Neural progenitor cell (in vitro differentiated cells): Measurements from ENCODE around the gene TRIM22. TPM values are rescaled to one million over a fixed set of nuclear protein-coding genes. Genes with fewer than 3 reads are reported as not detected.
A peak's percentile ranks its signal among the peaks of the same experiment; 100 is the strongest.

ENCODE experiments used
- DNase-seq: peaks from one replicate; pipeline ENCODE4 v3.0.0-alpha.2; 2016; ENCODE audit warnings: low spot score
- H2AFZ ChIP-seq: fragments of 200-600 bp; sonication (generic); replicated peaks from 2 replicates; pipeline ENCODE4 v1.6.1; 2016; ENCODE audit warnings: antibody characterized with exemption
- H3F3A ChIP-seq: fragments of 200-600 bp; sonication (generic); 2 replicates; pipeline ENCODE4 v1.6.1; 2016; ENCODE audit warnings: antibody characterized with exemption, low read depth
- H3K27ac ChIP-seq: fragments of 200-600 bp; sonication (generic); 2 replicates; pipeline ENCODE4 v1.5.1; 2016; ENCODE audit warnings: mild to moderate bottlenecking
- H3K27me3 ChIP-seq: fragments of 200-600 bp; sonication (generic); 2 replicates; pipeline ENCODE4 v1.6.1; 2016; ENCODE audit warnings: mild to moderate bottlenecking, moderate library complexity
- H3K36me3 ChIP-seq: fragments of 200-600 bp; sonication (generic); 2 replicates; pipeline ENCODE4 v1.5.1; 2016
- H3K4me1 ChIP-seq: fragments of 200-600 bp; sonication (generic); 2 replicates; pipeline ENCODE4 v1.6.1; 2016; ENCODE audit warnings: mixed run types
- H3K4me2 ChIP-seq: fragments of 200-600 bp; sonication (generic); 2 replicates; pipeline ENCODE4 v1.6.1; 2016
- H3K4me3 ChIP-seq: fragments of 200-600 bp; sonication (generic); 2 replicates; pipeline ENCODE4 v1.5.1; 2016
- H3K79me2 ChIP-seq: fragments of 200-600 bp; sonication (generic); 2 replicates; pipeline ENCODE4 v1.6.1; 2016; ENCODE audit warnings: low read depth
- H3K9ac ChIP-seq: fragments of 200-600 bp; sonication (generic); 2 replicates; pipeline ENCODE4 v1.6.1; 2016
- H3K9me3 ChIP-seq: fragments of 200-600 bp; sonication (generic); 2 replicates; pipeline ENCODE4 v1.5.1; 2016; ENCODE audit warnings: low read depth
- H4K20me1 ChIP-seq: fragments of 200-600 bp; sonication (generic); 2 replicates; pipeline ENCODE4 v1.6.1; 2016; ENCODE audit warnings: low read depth
- H3K27ac Mint-ChIP-seq: 3 replicates; pipeline ENCODE4 v1.8.0; 2021; ENCODE audit warnings: mixed read lengths
- H3K27me3 Mint-ChIP-seq: 2 replicates; pipeline ENCODE4 v1.8.0; 2022; ENCODE audit warnings: low read depth, mild to moderate bottlenecking, inconsistent platforms, moderate library complexity, mixed read lengths; ENCODE audit not compliant: insufficient read depth
- H3K36me3 Mint-ChIP-seq: 3 replicates; pipeline ENCODE4 v1.8.0; 2021; ENCODE audit warnings: mixed read lengths
- H3K4me1 Mint-ChIP-seq: 3 replicates; pipeline ENCODE4 v1.8.0; 2021; ENCODE audit warnings: mixed read lengths
- H3K4me3 Mint-ChIP-seq: 3 replicates; pipeline ENCODE4 v1.8.0; 2021; ENCODE audit warnings: mild to moderate bottlenecking, moderate library complexity, mixed read lengths
- H3K9me3 Mint-ChIP-seq: 3 replicates; pipeline ENCODE4 v1.8.0; 2020; ENCODE audit warnings: mixed read lengths
- EZH2 ChIP-seq: fragments of 200-600 bp; sonication (generic); IDR thresholded peaks from 2 replicates; pipeline ENCODE4 v1.6.1; 2017; ENCODE audit warnings: antibody characterized with exemption, mild to moderate bottlenecking, moderate library complexity
- EZH2phosphoT487 ChIP-seq: fragments of 200-600 bp; sonication (generic); IDR thresholded peaks from 2 replicates; pipeline ENCODE4 v1.6.1; 2017; ENCODE audit warnings: antibody characterized with exemption
- total RNA-seq: library from RNA; depleted of rRNA; stranded (reverse); fragments of >200 nt; gene quantifications from 2 replicates; pipeline ENCODE4 v1.2.3, GENCODE V29; 2015; ENCODE audit warnings: low replicate concordance
- TF ChIP-seq, protein P1 (sequence below): fragments of 200-600 bp; sonication (generic); IDR thresholded peaks from 2 replicates; pipeline ENCODE4 v1.5.1; 2017; ENCODE audit warnings: antibody characterized with exemption, mild to moderate bottlenecking

TRIM22 gene, protein sequence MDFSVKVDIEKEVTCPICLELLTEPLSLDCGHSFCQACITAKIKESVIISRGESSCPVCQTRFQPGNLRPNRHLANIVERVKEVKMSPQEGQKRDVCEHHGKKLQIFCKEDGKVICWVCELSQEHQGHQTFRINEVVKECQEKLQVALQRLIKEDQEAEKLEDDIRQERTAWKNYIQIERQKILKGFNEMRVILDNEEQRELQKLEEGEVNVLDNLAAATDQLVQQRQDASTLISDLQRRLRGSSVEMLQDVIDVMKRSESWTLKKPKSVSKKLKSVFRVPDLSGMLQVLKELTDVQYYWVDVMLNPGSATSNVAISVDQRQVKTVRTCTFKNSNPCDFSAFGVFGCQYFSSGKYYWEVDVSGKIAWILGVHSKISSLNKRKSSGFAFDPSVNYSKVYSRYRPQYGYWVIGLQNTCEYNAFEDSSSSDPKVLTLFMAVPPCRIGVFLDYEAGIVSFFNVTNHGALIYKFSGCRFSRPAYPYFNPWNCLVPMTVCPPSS
- total RNA-seq = 15.1 and 21.3 TPM in 2 replicates

DNA sequence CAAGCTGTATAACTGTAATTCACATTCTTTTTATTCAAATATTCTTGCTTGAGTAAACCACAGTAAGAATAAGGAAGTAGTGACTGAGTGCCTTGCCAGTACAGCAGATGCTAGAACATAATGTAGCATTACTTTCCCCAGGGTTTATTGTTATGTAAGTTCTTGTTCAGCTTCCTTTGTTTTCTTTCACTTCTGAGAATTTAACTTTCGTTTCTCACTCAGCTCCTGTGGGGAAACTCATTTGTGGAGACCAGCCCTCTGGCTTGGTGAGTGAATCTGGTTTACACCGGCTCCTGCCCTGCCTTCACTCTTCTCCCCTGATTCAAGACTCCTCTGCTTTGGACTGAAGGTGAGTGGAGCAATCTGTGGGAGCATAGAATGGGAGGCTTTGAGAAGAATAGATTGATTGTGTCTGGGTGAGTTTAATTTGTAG lies at the start of gene TRIM22:
TRIM22 (plus strand) TSS at position 240 of the 433 bp plus-strand sequence. CDS start 6,443 bp downstream, outside the sequence.
- Histone ChIP-seq H3F3A (peaks cover 37% of the 10 kb centered on the region), H3K27me3 (no peaks in the 10 kb centered on the region), H3K9ac (no peak within 1 kb of the TSS), H3K27ac (peak within 1 kb of the TSS; percentile 93), H3K79me2 (peaks cover 17% of the 10 kb centered on the region), H3K36me3 (no peaks in the 10 kb centered on the region), H4K20me1 (no peaks in the 10 kb centered on the region), H3K4me1 (peaks cover 25% of the 10 kb centered on the region), H2AFZ (peak within 1 kb of the TSS; percentile 81), H3K9me3 (no peaks in the 10 kb centered on the region), H3K4me2 (peak within 1 kb of the TSS; percentile 69), H3K4me3 (peak within 1 kb of the TSS; percentile 15)
- no peaks in the 10 kb centered on the region for H3K36me3 Mint-ChIP-seq
- H3K4me1 Mint-ChIP-seq = peaks cover 15% of the 10 kb centered on the region
- peak; percentile 43 for DNase-seq
- TF ChIP-seq EZH2phosphoT487 = no peak
- TF ChIP-seq, protein P1, sequence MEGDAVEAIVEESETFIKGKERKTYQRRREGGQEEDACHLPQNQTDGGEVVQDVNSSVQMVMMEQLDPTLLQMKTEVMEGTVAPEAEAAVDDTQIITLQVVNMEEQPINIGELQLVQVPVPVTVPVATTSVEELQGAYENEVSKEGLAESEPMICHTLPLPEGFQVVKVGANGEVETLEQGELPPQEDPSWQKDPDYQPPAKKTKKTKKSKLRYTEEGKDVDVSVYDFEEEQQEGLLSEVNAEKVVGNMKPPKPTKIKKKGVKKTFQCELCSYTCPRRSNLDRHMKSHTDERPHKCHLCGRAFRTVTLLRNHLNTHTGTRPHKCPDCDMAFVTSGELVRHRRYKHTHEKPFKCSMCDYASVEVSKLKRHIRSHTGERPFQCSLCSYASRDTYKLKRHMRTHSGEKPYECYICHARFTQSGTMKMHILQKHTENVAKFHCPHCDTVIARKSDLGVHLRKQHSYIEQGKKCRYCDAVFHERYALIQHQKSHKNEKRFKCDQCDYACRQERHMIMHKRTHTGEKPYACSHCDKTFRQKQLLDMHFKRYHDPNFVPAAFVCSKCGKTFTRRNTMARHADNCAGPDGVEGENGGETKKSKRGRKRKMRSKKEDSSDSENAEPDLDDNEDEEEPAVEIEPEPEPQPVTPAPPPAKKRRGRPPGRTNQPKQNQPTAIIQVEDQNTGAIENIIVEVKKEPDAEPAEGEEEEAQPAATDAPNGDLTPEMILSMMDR = no peak
- TF ChIP-seq EZH2 = no peak
- no peaks in the 10 kb centered on the region for H3K9me3 Mint-ChIP-seq
- no peak within 1 kb of the TSS for H3K4me3 Mint-ChIP-seq
- peak within 1 kb of the TSS; percentile 33 for H3K27ac Mint-ChIP-seq
- no peaks in the 10 kb centered on the region for H3K27me3 Mint-ChIP-seq

GRCh38 chr11:5639953-5640352 lies 49.6 kb upstream of the TRIM22 start:
- no peaks in the 10 kb centered on the region for H3K4me1 Mint-ChIP-seq
- Histone ChIP-seq H3F3A (no peaks in the 10 kb centered on the region), H3K4me3 (no peak overlapping the region), H3K9ac (no peak overlapping the region), H3K27ac (no peak overlapping the region), H3K4me2 (no peak overlapping the region), H2AFZ (no peak overlapping the region), H3K4me1 (no peaks in the 10 kb centered on the region), H4K20me1 (no peaks in the 10 kb centered on the region), H3K36me3 (no peaks in the 10 kb centered on the region), H3K27me3 (no peaks in the 10 kb centered on the region), H3K9me3 (no peaks in the 10 kb centered on the region), H3K79me2 (no peaks in the 10 kb centered on the region)
- no peaks in the 10 kb centered on the region for H3K36me3 Mint-ChIP-seq
- no peak overlapping the region for H3K4me3 Mint-ChIP-seq
- no peaks in the 10 kb centered on the region for H3K9me3 Mint-ChIP-seq
- no peaks in the 10 kb centered on the region for H3K27me3 Mint-ChIP-seq
- no peak for DNase-seq
- H3K27ac Mint-ChIP-seq = no peak overlapping the region
- TF ChIP-seq, protein P1 = no peak
- no peak for TF ChIP-seq EZH2phosphoT487
- no peak for TF ChIP-seq EZH2

DNA sequence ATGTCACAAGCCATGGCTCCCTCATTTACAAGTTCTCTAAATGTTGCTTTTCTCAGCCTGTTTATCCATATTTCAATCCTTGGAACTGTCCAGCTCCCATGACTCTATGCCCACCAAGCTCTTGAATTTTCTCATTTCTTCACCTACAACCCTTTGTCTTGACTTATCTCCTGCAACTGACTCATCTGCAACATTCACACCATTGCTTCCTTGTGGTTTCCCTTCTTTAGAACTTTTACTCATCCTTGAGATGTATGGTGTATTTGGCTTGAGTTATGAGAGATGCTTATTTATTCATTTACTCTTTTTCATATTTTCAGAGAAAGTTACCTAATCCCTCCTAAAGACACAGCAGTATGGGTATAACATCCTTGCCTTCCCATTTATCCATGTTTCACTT lies 46.0 kb upstream of the TRIM22 start:
- Mint-ChIP-seq H3K9me3 (no peaks in the 10 kb centered on the region), H3K4me3 (no peak overlapping the region), H3K4me1 (no peaks in the 10 kb centered on the region), H3K36me3 (no peaks in the 10 kb centered on the region), H3K27ac (no peak overlapping the region), H3K27me3 (no peaks in the 10 kb centered on the region)
- H3K79me2 ChIP-seq = no peaks in the 10 kb centered on the region
- H3K36me3 ChIP-seq = no peaks in the 10 kb centered on the region
- no peaks in the 10 kb centered on the region for H4K20me1 ChIP-seq
- H3K4me3 ChIP-seq = no peak overlapping the region
- no peaks in the 10 kb centered on the region for H3K9me3 ChIP-seq
- no peaks in the 10 kb centered on the region for H3K4me1 ChIP-seq
- no peak overlapping the region for H2AFZ ChIP-seq
- H3K9ac ChIP-seq = no peak overlapping the region
- no peaks in the 10 kb centered on the region for H3F3A ChIP-seq
- TF ChIP-seq EZH2 = no peak
- TF ChIP-seq, protein P1 = no peak
- no peak for TF ChIP-seq EZH2phosphoT487
- no peak for DNase-seq
- no peak overlapping the region for H3K4me2 ChIP-seq
- H3K27me3 ChIP-seq = no peaks in the 10 kb centered on the region
- no peak overlapping the region for H3K27ac ChIP-seq
